GM12873 (cell line): ENCODE results near the gene DLG2.

Source experiments
- TF ChIP-seq, protein P1 (sequence below): IDR thresholded peaks from 2 replicates; pipeline ENCODE4 v1.5.1; 2012; ENCODE audit warnings: low read depth, mild to moderate bottlenecking, moderate library complexity, low read length, control low read depth; ENCODE audit not compliant: insufficient read depth; ENCODE audit errors: missing control alignments

Gene DLG2

DNA sequence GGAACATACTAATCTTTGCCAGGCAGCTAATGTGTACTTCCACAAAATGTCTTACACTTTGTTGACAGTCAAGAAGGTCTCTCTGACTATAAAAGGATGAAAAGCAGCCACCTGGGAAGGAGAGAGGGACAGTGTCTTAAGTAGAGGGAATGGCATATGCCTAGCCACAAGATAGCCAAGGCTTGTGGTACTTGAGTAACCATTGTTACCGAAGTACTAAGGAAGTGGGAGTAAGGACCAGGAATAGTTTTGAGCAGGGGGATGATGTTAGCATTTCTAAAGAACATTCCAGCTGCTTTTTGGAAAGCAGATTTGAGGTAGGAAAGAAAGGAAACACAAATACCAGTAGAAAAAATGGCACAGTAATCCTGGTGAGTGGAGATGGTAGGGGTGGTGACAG is 24.0 kb upstream of the DLG2 start:
- TF ChIP-seq, protein P1, sequence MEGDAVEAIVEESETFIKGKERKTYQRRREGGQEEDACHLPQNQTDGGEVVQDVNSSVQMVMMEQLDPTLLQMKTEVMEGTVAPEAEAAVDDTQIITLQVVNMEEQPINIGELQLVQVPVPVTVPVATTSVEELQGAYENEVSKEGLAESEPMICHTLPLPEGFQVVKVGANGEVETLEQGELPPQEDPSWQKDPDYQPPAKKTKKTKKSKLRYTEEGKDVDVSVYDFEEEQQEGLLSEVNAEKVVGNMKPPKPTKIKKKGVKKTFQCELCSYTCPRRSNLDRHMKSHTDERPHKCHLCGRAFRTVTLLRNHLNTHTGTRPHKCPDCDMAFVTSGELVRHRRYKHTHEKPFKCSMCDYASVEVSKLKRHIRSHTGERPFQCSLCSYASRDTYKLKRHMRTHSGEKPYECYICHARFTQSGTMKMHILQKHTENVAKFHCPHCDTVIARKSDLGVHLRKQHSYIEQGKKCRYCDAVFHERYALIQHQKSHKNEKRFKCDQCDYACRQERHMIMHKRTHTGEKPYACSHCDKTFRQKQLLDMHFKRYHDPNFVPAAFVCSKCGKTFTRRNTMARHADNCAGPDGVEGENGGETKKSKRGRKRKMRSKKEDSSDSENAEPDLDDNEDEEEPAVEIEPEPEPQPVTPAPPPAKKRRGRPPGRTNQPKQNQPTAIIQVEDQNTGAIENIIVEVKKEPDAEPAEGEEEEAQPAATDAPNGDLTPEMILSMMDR = no peak

DNA sequence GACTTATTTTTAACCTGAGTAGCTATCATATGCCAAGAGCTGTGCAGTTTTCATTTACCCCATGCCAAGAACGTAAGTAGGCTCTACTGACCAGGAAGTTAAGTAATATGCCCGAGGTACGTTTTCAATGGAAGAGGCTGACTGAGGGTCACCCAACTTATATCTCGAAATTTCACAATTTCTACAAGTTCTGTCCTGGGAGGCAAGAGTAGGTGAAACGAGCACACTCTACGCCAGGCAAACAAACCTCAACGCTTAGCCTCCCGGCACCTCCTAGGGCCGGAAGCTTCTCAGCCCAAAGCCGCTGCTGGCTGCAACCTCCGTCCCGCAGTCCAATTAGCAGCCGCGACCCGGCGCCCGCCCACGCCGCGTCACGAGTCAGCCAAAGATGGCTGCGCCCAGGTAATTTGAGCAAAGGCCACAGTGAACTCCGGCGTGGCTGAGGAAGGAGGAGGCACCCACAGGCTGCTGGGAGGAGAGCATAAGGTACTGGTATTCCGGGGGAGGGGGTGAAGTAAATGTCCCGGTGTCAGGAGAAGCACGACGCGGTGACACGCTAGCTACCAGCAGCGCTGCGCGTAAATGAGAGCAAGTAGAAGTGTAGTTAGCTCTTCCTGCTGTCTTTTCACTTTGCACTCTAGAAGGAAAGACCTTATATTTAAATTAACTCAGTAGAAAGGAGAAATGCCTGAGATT is 20.6 kb upstream of the DLG2 start, which contains the start of gene TMEM126A:
TMEM126A (plus strand) TSS at position 364 of the 696 bp plus-strand sequence. CDS start 2,289 bp downstream, outside the sequence.
- TF ChIP-seq, protein P1 = no peak

DNA sequence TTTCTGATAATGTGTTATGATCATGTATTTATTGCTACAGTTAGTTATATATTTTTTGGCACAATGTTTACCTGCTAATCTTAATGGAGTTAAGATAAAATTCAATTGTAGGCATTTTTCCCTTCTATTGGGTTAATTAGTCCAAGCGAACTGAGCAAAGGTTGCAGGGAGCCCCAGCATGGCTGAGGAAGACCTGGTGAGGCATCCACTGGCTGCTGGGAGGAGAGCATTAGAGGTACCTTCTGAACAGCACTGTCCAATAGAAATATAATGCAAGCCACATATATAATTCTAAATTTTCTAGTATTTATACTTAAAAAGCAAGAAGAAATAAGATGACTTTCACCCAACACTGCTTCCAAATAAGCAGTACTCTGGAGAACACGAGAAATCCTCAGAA is 19.9 kb upstream of the DLG2 start:
- TF ChIP-seq, protein P1 = no peak

DNA sequence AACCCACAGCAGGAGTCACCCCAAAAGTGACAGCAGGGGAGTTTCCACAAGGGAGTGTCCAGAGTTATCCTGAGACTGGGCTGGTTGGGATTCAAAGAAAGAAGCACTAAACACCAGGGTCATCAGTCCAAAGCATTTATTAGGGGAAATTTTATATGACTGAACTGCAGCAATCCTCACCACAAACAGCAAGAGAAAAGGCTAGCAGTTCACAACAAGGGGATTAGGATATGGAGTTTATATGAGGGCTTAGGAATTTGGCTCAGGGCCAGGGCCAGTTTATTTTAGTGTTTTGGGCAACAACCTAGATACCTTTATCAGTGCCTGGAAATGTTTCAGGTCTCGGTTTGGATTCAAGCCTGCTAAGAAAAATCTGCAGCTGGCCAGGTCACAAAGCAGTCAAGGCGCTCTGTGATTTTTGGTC is 16.1 kb upstream of the DLG2 start:
- TF ChIP-seq, protein P1 = no peak

DNA sequence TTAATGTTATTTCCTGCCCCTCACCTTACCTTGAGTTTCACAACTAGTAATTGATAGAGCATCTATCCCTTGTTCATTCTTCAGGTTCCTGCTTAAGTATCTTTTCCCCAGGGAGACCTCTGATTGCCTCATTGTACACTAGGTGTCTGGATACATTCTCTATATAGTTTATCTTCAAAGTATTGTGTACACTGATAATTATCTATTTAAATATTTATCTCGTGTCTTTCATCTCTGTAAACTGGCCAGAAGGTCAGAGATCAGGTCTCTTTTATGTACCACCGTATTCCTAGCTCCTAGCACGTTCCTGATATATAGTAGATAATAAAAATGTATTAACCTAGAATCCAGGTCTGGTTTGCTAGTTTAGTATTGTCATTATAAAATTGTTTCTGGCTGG is 7.6 kb upstream of the DLG2 start:
- TF ChIP-seq, protein P1 = no peak

DNA sequence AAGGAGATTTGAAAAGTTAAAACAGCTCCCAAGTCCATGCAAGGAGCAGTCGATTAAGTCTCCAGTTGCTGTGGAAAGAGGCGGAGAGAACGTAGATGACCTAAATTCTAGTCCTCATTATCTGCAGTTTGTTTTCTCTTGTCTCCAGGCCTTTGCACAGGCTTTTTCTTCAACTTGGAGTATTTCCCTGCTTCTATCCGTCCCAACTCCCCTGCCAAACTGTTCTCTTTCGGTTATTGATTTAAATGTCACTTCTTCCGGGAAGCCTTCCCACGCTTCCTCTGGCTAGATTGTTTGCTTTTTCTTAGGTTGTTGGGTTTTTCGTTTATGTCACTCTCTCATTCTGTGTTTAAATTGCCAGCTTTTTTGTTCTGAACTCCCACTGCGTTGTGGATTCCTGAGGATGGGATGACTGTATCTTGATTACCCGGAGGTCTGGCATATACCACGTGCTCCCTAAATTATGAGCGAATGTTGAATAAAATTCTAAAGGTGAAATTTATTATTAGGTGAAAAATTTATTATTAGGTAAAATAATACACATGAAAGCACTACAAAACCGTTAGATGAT is 1.7 kb upstream of the DLG2 start:
- TF ChIP-seq, protein P1 = no peak

DNA sequence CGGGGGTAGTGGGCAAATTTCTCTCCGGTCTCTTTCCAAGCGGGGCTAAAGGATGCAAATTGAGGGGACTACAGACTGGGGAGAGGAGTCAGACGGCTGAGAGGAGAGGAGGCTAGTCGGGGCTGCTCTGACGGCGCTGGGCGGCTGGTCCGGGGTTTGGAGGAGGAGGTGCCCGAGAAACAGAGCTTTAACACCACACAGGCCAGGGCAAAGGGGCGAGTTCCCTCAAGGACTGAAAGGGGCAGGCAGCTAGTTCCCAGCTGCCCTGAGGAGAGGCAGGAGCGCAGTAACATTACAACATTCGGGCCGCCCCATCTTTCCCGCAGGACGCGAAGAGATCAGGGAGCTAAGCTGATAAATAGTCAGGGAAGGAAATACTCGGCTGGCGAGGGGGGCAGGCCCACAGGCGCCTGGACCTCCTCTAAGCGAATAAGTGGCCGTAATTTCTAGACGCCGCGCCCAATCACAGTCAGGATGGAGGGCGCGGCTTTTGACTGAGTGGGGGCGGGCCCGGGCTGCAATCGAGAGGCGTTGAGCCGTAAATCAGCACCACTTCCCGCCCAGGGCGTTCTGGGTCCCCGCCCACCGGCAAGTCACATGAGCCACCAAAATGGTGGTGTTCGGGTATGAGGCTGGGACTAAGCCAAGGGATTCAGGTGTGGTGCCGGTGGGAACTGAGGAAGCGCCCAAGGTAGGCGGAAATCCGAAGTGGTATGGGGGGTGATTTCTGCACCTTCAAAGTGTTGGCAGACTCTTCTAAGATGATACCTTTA is 1.0 kb upstream of the DLG2 start, which contains the start of gene TMEM126B:
TMEM126B (plus strand) TSS at position 596 of the 773 bp plus-strand sequence; CDS start at position 611, 15 bp downstream.
- TF ChIP-seq, protein P1 = no peak
